ENCODE data around the gene ZNF207.

DNA sequence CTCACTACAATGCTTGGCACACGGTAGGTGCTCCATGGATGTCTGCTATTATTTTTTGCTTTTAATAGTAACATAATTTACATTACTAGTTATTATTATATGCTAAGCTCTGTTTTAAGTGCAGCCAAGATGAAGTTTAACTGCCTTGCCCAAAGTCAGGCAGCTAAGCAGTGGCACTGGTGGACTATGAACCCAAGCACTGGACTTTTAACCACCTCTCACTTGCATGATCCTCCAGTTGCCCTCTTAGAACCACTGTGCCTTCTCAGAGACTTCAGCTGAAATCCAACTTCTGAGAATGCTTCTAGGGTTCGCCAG lies 1.5 kb upstream of the ZNF207 start:
- TF ChIP-seq, protein P1, sequence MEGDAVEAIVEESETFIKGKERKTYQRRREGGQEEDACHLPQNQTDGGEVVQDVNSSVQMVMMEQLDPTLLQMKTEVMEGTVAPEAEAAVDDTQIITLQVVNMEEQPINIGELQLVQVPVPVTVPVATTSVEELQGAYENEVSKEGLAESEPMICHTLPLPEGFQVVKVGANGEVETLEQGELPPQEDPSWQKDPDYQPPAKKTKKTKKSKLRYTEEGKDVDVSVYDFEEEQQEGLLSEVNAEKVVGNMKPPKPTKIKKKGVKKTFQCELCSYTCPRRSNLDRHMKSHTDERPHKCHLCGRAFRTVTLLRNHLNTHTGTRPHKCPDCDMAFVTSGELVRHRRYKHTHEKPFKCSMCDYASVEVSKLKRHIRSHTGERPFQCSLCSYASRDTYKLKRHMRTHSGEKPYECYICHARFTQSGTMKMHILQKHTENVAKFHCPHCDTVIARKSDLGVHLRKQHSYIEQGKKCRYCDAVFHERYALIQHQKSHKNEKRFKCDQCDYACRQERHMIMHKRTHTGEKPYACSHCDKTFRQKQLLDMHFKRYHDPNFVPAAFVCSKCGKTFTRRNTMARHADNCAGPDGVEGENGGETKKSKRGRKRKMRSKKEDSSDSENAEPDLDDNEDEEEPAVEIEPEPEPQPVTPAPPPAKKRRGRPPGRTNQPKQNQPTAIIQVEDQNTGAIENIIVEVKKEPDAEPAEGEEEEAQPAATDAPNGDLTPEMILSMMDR (IDR thresholded peaks at IDR 0.05; ENCODE audit: insufficient read depth, low read length, poor library complexity, severe bottlenecking): no peak
- TF ChIP-seq EZH2phosphoT487 (conservative IDR thresholded peaks at IDR 0.05; ENCODE audit: low read length): no peak

Measured in SU-DHL-6 (cell line).